22Rv1 (cell line): ENCODE data around the gene IGF2BP2.
A peak's percentile ranks its signal among the peaks of the same experiment; 100 is the strongest.
"Not testable (repeated sequence)": the region's sequence is repeated elsewhere in the genome, so short reads cannot be mapped to it uniquely, and the experiment has no call there.

Source experiments
- H3K27ac ChIP-seq: fragments of 450-650 bp; 2 replicates; pipeline ENCODE4 v1.5.1; 2017
- CTCF ChIP-seq: fragments of 450-650 bp; IDR thresholded peaks from 2 replicates; pipeline ENCODE4 v1.5.1; 2017; ENCODE audit warnings: mild to moderate bottlenecking
- ZFX ChIP-seq: fragments of 450-650 bp; IDR thresholded peaks from 2 replicates; pipeline ENCODE4 v1.6.1; 2017; ENCODE audit warnings: antibody characterized with exemption, borderline replicate concordance

IGF2BP2 gene

DNA sequence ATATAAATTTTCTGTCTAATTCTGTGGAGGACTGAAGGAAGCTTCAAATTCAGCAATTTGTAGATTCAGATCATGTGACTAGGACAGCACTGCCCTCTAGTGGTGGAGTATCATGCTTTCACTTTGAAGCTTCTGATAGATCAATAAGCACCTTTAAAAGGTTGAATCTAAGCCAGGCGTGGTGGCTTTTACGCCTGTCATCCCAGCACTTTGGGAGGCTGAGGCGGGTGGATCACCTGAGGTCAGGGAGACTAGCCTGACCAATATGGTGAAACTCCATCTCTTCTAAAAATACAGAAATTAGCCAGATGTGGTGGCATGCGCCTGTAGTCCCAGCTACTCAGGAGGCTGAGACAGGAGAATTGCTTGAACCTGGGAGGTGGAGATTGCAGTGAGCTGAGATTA lies 56.3 kb downstream of the IGF2BP2 start:
- not testable (repeated sequence) for H3K27ac ChIP-seq
- TF ChIP-seq CTCF = peak; percentile 82

DNA sequence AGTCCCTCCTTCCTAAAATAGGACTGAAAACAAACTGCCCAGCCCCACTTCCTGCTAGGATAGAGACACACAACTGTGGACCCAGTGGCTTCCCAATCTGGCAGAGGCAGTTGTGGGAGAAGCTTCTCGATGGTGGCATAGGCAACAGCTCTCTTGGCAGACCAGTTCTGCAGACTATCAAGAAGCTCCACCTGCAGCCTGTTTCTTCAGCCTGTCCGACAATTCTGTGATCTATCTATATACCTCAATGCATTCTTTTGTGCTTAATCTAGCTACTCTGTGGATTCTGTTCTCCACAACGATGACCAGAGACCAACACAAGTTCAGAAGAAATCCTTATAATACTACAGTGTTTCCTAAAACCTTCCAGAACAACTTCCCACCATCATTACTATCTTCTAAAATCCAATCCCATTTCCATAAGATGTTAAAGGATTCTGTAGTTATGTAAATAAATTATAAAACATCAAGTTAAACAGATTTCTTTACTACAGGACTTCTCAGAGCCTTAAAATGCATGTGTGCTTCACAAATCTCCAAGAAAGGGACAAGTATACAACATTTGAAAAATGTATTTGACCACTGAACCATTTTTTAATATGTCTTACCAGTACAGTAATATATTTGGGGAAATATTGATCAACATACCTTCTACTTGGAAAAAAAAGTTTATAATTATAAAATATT lies 57.7 kb downstream of the IGF2BP2 start:
- H3K27ac ChIP-seq = no peak overlapping the region
- TF ChIP-seq ZFX (no peak), CTCF (no peak)

DNA sequence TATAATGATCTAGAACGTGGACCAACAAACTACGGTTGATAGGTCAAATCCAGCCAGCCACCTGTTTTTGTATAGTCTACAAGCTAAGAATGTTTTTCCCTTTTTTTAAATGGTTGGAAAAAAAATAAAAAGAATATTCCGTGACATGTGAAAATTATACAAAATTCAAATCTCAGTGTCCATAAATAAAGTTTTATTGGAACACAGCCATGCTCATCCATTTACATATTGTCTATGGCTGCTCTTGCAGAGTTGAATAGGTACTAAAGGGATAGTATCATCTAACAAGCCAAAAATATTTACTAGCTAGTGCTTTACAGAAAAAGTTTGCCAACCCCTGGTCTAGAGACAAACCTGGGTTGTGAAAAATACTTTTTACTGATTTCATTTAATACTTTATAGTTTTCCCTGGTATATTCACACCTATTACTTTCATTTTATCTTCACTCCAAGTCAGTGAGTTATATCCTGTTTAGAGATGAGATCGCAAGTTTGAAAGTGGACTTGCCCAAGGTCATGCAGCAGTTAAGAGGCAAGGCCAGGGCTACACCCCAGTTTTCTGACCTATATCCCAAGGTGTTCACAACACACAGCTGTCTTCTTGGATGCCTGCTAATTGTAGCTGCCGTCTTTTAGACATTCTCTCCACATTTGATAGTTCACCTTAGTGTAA lies 58.4 kb downstream of the IGF2BP2 start:
- TF ChIP-seq CTCF (no peak), ZFX (no peak)
- H3K27ac ChIP-seq = no peak overlapping the region

DNA sequence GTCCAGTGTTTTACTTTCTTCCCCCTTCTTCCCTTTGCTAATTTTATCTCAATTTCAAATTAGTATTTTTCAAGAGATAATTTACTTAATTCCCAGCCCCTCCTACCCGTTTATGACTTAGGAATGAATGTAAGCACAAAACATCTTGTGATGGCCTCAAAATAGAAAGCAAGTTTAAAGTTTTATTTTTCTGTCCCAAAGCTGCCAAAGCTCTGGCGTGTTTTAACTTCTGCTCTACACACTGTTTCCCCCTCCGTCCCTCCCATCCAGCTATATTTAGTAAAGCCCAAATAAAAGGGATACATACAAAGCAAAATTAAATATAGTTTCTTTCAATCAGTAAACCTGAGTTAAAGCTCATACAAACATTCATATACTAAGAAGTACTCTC lies 59.9 kb downstream of the IGF2BP2 start:
- no peak overlapping the region for H3K27ac ChIP-seq
- TF ChIP-seq CTCF = no peak
- TF ChIP-seq ZFX = no peak

DNA sequence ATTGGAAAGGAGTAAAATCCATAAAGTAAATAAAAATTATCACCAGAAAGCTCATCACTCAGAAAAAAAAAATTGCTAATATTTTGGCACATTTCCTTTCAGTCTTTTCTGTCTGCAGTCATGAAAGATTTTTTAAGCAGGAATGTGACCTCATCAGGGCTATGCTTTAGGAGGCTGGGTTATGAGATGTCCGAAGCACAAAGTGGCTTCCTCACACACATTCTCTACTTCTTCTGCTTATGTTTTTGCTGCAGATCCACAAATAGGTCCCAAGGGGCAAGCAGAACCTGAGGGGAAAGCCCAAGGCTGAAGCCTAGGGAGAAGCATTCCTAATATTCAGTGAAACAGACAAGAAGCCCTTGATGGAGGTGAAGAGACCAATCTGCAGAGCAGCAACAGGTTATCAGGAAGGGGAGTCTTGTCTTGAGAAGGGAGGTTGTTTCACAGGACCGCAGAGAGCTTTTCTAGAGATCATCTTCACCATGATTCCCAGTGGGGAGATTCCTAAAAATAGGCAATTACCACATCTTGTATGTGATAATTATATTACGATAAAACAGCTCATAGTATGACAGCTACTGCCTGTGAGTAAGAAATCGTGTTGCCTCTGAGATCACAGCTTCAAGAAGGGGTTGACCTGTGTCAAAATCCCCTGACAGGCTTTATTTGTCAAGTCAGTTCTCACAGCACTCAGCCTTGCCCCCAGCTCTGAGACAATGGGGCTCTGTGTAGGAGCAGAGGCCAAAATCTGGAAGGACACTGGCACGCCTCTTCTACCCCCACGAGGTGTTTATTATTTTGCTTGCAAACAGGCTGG lies 60.5 kb downstream of the IGF2BP2 start:
- H3K27ac ChIP-seq = no peak overlapping the region
- TF ChIP-seq ZFX (no peak), CTCF (no peak)

DNA sequence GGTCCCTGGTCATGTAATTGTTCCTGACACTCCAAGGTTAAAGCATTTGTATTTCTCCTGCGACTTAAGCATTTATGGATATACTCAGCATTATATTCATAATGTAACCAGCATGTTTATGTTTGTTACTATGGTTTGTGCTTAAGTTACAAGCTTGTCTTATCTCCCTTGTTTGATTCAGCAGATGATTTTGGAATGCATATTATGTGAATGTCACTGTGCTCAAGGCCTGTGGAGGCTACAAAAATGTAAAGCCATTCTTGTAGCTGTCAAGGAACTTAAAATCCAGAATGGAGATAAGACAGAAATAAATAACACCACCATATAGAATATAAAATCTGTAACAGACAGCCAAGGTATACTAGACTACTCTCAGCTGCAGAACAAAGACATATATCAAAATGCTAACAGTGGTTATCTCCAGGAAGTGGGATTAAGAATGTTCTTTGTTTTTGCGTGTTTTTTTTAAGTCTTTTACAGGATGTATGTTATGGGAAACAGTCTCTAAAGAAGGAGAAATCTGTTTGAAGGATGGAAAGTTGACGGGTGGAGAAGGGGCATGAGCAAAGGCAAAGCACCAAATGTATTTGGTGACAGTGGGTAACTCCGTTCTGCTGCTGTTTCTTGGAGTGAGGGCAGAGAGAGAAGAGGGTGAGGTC lies 61.4 kb downstream of the IGF2BP2 start:
- no peak overlapping the region for H3K27ac ChIP-seq
- TF ChIP-seq CTCF (no peak), ZFX (no peak)
